Amniotic stem cell (primary cell): Measurements from ENCODE around the gene SCT.
A peak's percentile ranks its signal among the peaks of the same experiment; 100 is the strongest.

Experiments used
- DNase-seq: peaks from one replicate; lab custom pipeline; 2025; lab: John Stamatoyannopoulos, UW

The SCT gene

GRCh38 chr11:621838-622237 is 5.1 kb downstream of the SCT start:
- no peak for DNase-seq

- no peak for DNase-seq
Measured at GRCh38 chr11:620935-621814, 5.8 kb downstream of the SCT start.

- DNase-seq, result no peak
Measured at GRCh38 chr11:620201-620600, 6.8 kb downstream of the SCT start.

GRCh38 chr11:619628-620050 is 7.3 kb downstream of the SCT start:
- DNase-seq, result no peak

GRCh38 chr11:618856-619627 is 7.9 kb downstream of the SCT start:
- no peak for DNase-seq

GRCh38 chr11:617912-618682 is 8.9 kb downstream of the SCT start:
- DNase-seq, result no peak

- DNase-seq, result no peak
Measured at GRCh38 chr11:617199-617911, 9.6 kb downstream of the SCT start.

- DNase-seq, result no peak
Measured at GRCh38 chr11:616320-617198, 10.4 kb downstream of the SCT start.

GRCh38 chr11:615504-616319 is 11.3 kb downstream of the SCT start, which contains the start of gene IRF7:
TSS of gene IRF7 (minus strand) at chr11:615950. CDS start at chr11:615364, 586 bp downstream.
- peak; percentile 80 for DNase-seq

GRCh38 chr11:614623-615503 is 12.1 kb downstream of the SCT start:
- no peak for DNase-seq

GRCh38 chr11:614021-614622 is 12.9 kb downstream of the SCT start:
- DNase-seq, result no peak

GRCh38 chr11:613369-613968 is 13.5 kb downstream of the SCT start:
- DNase-seq, result no peak

GRCh38 chr11:612961-613300 is 14.1 kb downstream of the SCT start:
- DNase-seq, result no peak

- no peak for DNase-seq
Measured at GRCh38 chr11:612201-612960, 14.6 kb downstream of the SCT start.

GRCh38 chr11:611001-611996 is 15.7 kb downstream of the SCT start:
- no peak for DNase-seq
